Vagina (tissue), 2 donors: ENCODE measurements around the gene FATE1.

Source experiments
- CTCF ChIP-seq, 3 experiments: fragments of 450-650 bp in 2 of 3; fragments of 200-600 bp in 1 of 3; sonication (generic) in 1 of 3; IDR thresholded peaks; one replicate each; pipeline ENCODE4 v1.5.1; 2017 to 2019; ENCODE audit warnings: antibody characterized with exemption in 3 of 3, mild to moderate bottlenecking in 2 of 3, moderate library complexity in 2 of 3
- POLR2AphosphoS5 ChIP-seq, 2 donors: sonication (generic); formaldehyde crosslinking; IDR thresholded peaks; one replicate each; pipeline ENCODE4 v1.9.0; 2017; ENCODE audit warnings: antibody characterized with exemption in 2 of 2, mild to moderate bottlenecking in 2 of 2, low read depth in 1 of 2; ENCODE audit not compliant: insufficient read depth in 1 of 2

DNA sequence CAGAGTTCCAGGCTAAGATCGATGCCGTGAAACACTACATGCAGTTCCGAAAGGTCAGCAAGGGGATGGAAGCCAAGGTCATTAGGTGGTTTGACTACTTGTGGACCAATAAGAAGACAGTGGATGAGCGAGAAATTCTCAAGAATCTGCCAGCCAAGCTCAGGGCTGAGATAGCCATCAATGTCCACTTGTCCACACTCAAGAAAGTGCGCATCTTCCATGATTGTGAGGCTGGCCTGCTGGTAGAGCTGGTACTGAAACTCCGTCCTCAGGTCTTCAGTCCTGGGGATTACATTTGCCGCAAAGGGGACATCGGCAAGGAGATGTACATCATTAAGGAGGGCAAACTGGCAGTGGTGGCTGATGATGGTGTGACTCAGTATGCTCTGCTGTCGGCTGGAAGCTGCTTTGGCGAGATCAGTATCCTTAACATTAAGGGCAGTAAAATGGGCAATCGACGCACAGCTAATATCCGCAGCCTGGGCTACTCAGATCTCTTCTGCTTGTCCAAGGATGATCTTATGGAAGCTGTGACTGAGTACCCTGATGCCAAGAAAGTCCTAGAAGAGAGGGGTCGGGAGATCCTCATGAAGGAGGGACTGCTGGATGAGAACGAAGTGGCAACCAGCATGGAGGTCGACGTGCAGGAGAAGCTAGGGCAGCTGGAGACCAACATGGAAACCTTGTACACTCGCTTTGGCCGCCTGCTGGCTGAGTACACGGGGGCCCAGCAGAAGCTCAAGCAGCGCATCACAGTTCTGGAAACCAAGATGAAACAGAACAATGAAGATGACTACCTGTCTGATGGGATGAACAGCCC lies 28.0 kb downstream of the FATE1 start:
- no peak for TF ChIP-seq CTCF (IDR thresholded peaks at IDR 0.05)
- no peak for TF ChIP-seq POLR2AphosphoS5 (IDR thresholded peaks at IDR 0.05; ENCODE audit: insufficient read depth in 1 of 2, low read depth in 1 of 2)
